DMS114 treated with DMSO at 0.1 percent for 48 hours (cell line): ENCODE results near the gene SIGLEC12.
"Not testable (repeated sequence)": the region's sequence is repeated elsewhere in the genome, so short reads cannot be mapped to it uniquely, and the experiment has no call there.

Experiments used
- DNase-seq: peaks from one replicate; lab custom pipeline; 2025; ENCODE audit not compliant: unreplicated experiment; lab: John Stamatoyannopoulos, UW

The SIGLEC12 gene

GRCh38 chr19:51460164-51460992 is 41.2 kb downstream of the SIGLEC12 start:
- DNase-seq: no peak

GRCh38 chr19:51458899-51459505 is 42.6 kb downstream of the SIGLEC12 start:
- DNase-seq: no peak

DNA sequence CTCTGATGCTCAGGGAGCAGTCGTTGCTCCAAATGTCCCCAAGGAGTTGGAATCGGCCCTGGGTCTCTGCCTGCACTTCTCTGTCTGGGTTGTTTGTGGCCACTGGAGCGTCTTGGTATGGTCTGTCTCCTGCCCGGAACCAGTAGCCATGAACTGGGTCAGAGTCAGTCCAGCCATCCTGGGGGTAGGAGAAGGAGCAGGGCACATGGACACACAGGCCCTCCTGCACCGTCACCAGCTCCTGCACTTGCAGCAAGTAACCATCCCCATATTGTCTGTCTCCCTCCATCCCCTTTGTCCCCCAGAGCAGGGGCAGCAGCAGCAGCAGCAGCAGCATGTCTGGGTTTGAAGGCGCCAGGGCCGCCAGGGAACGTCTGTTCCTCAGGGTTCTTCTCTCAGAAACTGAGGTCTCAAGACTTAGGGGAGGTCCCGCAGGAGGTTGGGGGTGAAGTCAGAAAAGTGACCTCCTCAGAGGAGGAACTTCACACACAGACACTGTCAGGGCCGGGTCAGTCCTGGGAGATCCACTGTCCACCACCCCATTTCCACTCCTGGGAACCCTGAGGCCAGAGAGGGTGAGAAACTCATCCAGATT is 43.5 kb downstream of the SIGLEC12 start, which contains the start of gene SIGLEC8:
Gene SIGLEC8 (minus strand): TSS at position 404 of the 595 bp plus-strand sequence. CDS start 67 bp downstream, at position 337.
- DNase-seq: no peak

- DNase-seq: no peak
Observed at GRCh38 chr19:51457351-51458013, 44.1 kb downstream of the SIGLEC12 start.

- DNase-seq: no peak
Observed at GRCh38 chr19:51456541-51457290, 44.9 kb downstream of the SIGLEC12 start.

- DNase-seq: no peak
Observed at GRCh38 chr19:51450730-51451307, 50.8 kb downstream of the SIGLEC12 start.

DNA sequence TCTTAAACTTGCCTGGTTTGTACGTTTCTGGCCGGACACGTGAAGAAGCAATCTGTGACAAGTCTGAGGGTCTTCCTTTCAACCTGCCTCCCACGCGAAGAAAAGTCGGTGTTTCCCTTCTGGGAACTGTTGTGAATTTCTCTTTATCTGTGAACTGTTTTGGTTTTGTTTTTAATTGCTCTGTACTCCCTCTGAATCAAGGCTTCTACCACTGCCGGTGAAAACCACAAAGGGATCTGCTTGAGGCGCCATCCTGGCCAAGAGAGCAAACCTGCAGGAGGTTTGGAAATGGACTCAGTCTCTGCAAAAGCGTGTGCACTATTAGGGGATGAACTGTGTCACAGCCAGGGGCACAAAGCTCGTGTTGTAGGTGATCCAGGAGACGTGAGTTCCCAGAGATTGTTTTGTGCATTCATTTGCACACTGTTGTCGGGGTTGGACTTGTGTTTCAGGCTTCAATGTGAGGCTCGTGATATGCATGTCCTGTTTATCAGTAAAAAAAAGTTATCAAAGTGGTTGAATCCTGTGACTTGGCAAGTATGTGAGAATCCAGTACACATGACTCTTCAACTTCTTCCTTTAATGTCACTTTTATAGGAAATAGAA is 53.1 kb downstream of the SIGLEC12 start:
- no peak for DNase-seq

DNA sequence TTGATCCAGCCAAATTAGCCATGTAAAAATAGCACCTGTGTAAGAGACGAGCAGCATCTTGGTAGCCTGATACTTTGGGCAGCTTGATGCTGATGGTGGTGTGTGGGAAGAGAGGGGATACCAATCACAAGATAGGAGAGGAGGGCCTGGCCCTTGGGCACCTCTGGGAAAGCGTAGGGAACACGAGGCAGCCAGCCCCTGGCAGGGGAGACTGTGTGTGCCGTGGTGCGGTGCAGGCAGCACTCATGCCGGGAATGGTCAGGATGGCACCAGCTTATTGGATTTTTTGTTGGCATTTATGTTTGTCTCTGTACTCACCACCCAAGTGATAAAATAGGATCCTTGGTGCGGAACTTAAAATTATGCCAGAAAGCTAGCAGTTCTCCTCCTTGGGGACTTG is 53.6 kb downstream of the SIGLEC12 start:
- DNase-seq: no peak

DNA sequence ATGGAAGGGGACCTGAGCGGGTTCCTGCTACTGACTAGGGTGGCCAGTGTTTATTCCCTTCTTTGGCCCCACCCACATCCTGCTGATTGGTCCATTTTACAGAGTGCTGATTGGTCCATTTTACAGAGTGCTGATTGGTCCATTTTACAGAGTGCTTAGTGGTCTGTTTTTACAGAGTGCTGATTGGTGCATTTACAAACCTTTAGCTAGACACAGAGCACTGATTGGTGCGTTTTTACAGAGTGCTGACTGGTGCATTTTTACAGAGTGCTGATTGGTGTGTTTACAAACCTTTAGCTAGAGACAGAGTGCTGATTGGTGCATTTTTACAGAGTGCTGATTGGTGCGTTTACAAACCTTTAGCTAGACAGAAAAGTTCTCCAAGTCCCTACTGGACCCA is 54.1 kb downstream of the SIGLEC12 start:
- DNase-seq: not testable (repeated sequence)

- no peak for DNase-seq
Observed at GRCh38 chr19:51441410-51442390, 59.9 kb downstream of the SIGLEC12 start.
